Measurements from ENCODE around the gene ATP6V0B. TPM values are rescaled to one million over a fixed set of nuclear protein-coding genes. Genes with fewer than 3 reads are reported as not detected.

Gene ATP6V0B
- total RNA-seq, 1 donor from 2014 or later = 115 TPM

DNA sequence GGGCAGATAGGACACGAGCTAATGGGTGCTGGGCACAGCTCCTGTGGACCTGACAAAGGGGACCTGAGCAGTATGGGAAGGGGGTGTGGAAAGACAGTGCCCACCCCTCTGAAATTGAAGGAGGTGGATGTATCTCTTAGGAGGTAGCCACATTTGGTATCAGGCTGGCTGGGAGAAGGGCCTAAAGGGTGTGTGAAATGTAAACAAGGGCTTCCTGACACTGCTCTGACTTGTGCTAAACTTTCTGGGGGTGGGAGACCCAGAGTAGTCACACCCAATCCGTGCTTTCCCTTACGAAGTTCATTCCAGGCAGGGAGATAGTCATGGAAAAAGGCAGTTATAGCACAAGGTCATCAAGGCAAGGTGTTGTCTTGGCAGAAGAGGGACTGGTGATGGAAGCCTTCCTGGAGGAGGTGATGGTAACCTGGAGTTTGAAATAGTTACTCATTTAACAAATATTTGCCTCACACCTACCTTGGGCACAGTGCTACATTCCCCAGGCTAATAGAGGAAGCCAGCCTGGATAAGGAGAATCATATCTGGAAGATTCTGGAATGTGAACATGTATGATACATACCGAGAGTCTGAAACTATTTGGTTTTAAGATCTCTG, 11.3 kb downstream of the ATP6V0B start:
- peak overlapping the region; percentile 40 for H3K27ac Mint-ChIP-seq
- H3K4me3 Mint-ChIP-seq = peak overlapping the region; percentile 34
- H3K36me3 Mint-ChIP-seq = peaks cover 14% of the 10 kb centered on the region
- H3K4me1 Mint-ChIP-seq (ENCODE audit: unreplicated experiment) = peaks cover 15% of the 10 kb centered on the region
- H3K27me3 Mint-ChIP-seq = no peaks in the 10 kb centered on the region
- DNase-seq (ENCODE audit: extremely low spot score, unreplicated experiment) = no peak
- H3K9me3 Mint-ChIP-seq = no peaks in the 10 kb centered on the region
- TF ChIP-seq, protein P1, sequence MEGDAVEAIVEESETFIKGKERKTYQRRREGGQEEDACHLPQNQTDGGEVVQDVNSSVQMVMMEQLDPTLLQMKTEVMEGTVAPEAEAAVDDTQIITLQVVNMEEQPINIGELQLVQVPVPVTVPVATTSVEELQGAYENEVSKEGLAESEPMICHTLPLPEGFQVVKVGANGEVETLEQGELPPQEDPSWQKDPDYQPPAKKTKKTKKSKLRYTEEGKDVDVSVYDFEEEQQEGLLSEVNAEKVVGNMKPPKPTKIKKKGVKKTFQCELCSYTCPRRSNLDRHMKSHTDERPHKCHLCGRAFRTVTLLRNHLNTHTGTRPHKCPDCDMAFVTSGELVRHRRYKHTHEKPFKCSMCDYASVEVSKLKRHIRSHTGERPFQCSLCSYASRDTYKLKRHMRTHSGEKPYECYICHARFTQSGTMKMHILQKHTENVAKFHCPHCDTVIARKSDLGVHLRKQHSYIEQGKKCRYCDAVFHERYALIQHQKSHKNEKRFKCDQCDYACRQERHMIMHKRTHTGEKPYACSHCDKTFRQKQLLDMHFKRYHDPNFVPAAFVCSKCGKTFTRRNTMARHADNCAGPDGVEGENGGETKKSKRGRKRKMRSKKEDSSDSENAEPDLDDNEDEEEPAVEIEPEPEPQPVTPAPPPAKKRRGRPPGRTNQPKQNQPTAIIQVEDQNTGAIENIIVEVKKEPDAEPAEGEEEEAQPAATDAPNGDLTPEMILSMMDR (conservative IDR thresholded peaks at IDR 0.05) = no peak

DNA sequence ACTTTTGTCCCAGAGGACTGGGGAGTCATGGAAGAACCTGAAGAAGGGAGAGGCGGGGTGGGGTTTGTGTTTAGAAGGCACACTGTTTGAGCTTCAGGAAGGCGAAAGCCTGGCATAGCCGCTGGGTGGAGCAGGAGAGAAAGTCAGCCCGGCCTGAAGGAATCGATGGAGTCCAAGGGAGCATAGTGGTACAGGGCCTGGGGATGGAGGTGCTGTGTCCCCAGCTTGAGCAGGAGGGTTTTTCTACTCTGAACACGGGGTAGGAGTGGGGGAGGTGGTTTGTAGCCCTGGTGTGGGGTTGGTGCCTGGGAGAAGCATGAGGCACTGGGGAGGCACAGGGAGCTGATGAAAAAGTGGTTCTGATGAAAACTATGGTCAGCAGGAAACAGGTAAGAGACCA, 12.0 kb downstream of the ATP6V0B start:
- Mint-ChIP-seq H3K9me3 (no peaks in the 10 kb centered on the region), H3K36me3 (peaks cover 14% of the 10 kb centered on the region), H3K27me3 (no peaks in the 10 kb centered on the region), H3K4me3 (no peak overlapping the region), H3K4me1 (ENCODE audit: unreplicated experiment) (peaks cover 15% of the 10 kb centered on the region), H3K27ac (peak overlapping the region; percentile 40)
- TF ChIP-seq, protein P1 (conservative IDR thresholded peaks at IDR 0.05) = no peak
- DNase-seq (ENCODE audit: extremely low spot score, unreplicated experiment) = no peak

DNA sequence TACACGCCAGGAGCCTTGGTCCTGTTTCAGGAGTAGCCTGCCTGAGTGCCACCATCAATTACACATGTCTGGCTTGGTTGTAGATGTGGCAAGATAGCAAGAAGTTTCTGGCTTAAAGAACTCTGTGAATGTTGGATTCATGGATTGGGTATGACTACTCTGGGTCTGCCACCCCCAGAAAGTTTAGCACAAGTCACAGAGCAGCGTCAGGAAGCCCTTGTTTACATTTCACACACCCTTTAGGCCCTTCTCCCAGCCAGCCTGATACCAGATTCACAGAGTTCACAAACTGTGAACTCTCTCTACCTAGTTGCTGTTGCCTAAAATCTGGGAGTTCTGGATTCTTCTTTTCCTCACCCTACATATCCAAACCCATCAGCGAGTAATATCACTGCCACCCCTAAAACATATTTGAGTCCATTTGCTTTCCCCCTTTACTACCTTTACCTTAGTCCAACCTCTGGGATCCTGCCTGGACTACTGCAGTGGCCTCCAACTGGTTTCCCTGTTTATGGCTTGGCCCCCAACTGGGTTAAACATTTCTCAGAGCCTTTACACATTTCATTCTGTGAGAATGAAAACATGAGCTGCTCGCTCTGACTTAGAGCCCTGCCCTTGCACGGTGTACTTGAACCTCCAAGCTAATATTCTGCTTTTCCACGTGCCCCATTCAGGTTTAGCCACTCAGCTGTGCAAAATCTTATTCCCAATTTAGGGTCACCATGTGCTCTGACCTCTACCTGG, 12.6 kb downstream of the ATP6V0B start:
- no peaks in the 10 kb centered on the region for H3K27me3 Mint-ChIP-seq
- TF ChIP-seq, protein P1 (conservative IDR thresholded peaks at IDR 0.05) = no peak
- peak overlapping the region; percentile 15 for H3K27ac Mint-ChIP-seq
- H3K36me3 Mint-ChIP-seq = peaks cover 14% of the 10 kb centered on the region
- H3K4me1 Mint-ChIP-seq (ENCODE audit: unreplicated experiment) = peaks cover 15% of the 10 kb centered on the region
- no peaks in the 10 kb centered on the region for H3K9me3 Mint-ChIP-seq
- no peak for DNase-seq (ENCODE audit: extremely low spot score, unreplicated experiment)
- H3K4me3 Mint-ChIP-seq = no peak overlapping the region

DNA sequence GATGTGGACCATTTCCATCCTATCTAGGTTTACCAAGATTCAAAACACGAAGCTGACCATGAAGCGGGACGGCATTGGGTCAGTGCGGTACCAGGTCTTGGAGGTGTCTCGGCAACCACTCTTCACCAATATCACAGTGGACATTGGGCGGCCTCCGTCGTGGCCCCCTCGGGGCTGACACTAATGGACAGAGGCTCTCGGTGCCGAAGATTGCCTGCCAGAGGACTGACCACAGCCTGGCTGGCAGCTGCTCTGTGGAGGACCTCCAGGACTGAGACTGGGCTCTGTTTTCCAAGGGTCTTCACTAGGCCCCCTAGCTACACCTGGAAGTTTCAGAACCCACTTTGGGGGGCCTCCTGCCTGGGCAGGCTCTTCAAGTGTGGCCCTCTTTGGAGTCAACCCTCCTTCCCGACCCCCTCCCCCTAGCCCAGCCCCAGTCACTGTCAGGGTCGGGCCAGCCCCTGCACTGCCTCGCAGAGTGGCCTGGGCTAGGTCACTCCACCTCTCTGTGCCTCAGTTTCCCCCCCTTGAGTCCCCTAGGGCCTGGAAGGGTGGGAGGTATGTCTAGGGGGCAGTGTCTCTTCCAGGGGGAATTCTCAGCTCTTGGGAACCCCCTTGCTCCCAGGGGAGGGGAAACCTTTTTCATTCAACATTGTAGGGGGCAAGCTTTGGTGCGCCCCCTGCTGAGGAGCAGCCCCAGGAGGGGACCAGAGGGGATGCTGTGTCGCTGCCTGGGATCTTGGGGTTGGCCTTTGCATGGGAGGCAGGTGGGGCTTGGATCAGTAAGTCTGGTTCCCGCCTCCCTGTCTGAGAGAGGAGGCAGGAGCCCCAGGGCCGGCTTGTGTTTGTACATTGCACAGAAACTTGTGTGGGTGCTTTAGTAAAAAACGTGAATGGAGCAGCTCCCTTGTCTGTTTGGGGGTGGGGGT, 15.8 kb downstream of the ATP6V0B start:
- no peaks in the 10 kb centered on the region for H3K27me3 Mint-ChIP-seq
- TF ChIP-seq, protein P1 (conservative IDR thresholded peaks at IDR 0.05) = no peak
- H3K36me3 Mint-ChIP-seq = peaks cover 5% of the 10 kb centered on the region
- no peak for DNase-seq (ENCODE audit: extremely low spot score, unreplicated experiment)
- H3K9me3 Mint-ChIP-seq = no peaks in the 10 kb centered on the region
- peak overlapping the region; percentile 91 for H3K4me3 Mint-ChIP-seq
- peaks cover 5% of the 10 kb centered on the region for H3K4me1 Mint-ChIP-seq (ENCODE audit: unreplicated experiment)
- peak overlapping the region; percentile 28 for H3K27ac Mint-ChIP-seq

DNA sequence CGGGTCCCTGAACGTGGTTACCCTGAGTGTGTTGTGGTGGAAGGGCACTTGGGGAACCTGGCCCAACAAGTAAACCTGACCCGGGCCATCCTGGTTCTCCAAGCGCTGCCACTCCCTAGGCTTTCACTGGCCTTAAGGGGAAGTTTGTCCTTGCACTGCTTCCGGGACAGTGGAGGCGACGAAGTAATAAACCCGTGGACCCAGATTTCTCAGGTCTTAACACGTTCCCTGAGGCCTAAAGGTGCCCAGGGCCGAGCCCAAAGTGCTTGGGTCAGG, 16.4 kb downstream of the ATP6V0B start:
- H3K9me3 Mint-ChIP-seq = no peaks in the 10 kb centered on the region
- no peaks in the 10 kb centered on the region for H3K36me3 Mint-ChIP-seq
- no peaks in the 10 kb centered on the region for H3K27me3 Mint-ChIP-seq
- DNase-seq (ENCODE audit: extremely low spot score, unreplicated experiment) = no peak
- H3K4me1 Mint-ChIP-seq (ENCODE audit: unreplicated experiment) = peaks cover 5% of the 10 kb centered on the region
- peak overlapping the region; percentile 28 for H3K27ac Mint-ChIP-seq
- H3K4me3 Mint-ChIP-seq = peak overlapping the region; percentile 91
- TF ChIP-seq, protein P1 (conservative IDR thresholded peaks at IDR 0.05) = no peak
